GM21737 (cell line): ENCODE data around the gene FSHR.

Experiments used
- ATAC-seq: cut with Tn5 transposase; IDR thresholded peaks from one replicate; pipeline ENCODE4 v1.9.1; 2021; ENCODE audit warnings: mild to moderate bottlenecking, moderate library complexity; ENCODE audit not compliant: unreplicated experiment

The FSHR gene

GRCh38 chr2:49122107-49122506 lies 32.2 kb downstream of the FSHR start:
- ATAC-seq = no peak

GRCh38 chr2:49113046-49113445 lies 41.3 kb downstream of the FSHR start:
- no peak for ATAC-seq

- no peak for ATAC-seq
Observed at GRCh38 chr2:49111456-49111855, 42.9 kb downstream of the FSHR start.

- ATAC-seq = no peak
Observed at GRCh38 chr2:49111006-49111405, 43.3 kb downstream of the FSHR start.

GRCh38 chr2:49110571-49110970 lies 43.7 kb downstream of the FSHR start:
- no peak for ATAC-seq

GRCh38 chr2:49108851-49109250 lies 45.5 kb downstream of the FSHR start:
- no peak for ATAC-seq

- ATAC-seq = no peak
Observed at GRCh38 chr2:49108436-49108835, 45.9 kb downstream of the FSHR start.

GRCh38 chr2:49105506-49105905 lies 48.8 kb downstream of the FSHR start:
- ATAC-seq = no peak

- no peak for ATAC-seq
Observed at GRCh38 chr2:49102146-49102545, 52.2 kb downstream of the FSHR start.

GRCh38 chr2:49080681-49081080 lies 73.6 kb downstream of the FSHR start:
- ATAC-seq = no peak

- ATAC-seq = no peak
Observed at GRCh38 chr2:49070716-49071115, 83.6 kb downstream of the FSHR start.

- ATAC-seq = no peak
Observed at GRCh38 chr2:49069829-49070228, 84.5 kb downstream of the FSHR start.

GRCh38 chr2:49068613-49069012 lies 85.7 kb downstream of the FSHR start:
- no peak for ATAC-seq

- no peak for ATAC-seq
Observed at GRCh38 chr2:49067971-49068370, 86.3 kb downstream of the FSHR start.

- no peak for ATAC-seq
Observed at GRCh38 chr2:49053156-49053555, 101.2 kb downstream of the FSHR start.

- ATAC-seq = no peak
Observed at GRCh38 chr2:49050265-49050664, 104.0 kb downstream of the FSHR start.

GRCh38 chr2:49049161-49049560 lies 105.2 kb downstream of the FSHR start:
- no peak for ATAC-seq

- no peak for ATAC-seq
Observed at GRCh38 chr2:49045083-49045482, 109.2 kb downstream of the FSHR start.

- no peak for ATAC-seq
Observed at GRCh38 chr2:49044350-49045079, 109.8 kb downstream of the FSHR start.

- ATAC-seq = no peak
Observed at GRCh38 chr2:49043405-49043982, 110.8 kb downstream of the FSHR start.

GRCh38 chr2:49042488-49042887 lies 111.8 kb downstream of the FSHR start:
- ATAC-seq = no peak

GRCh38 chr2:49041061-49041460 lies 113.3 kb downstream of the FSHR start:
- no peak for ATAC-seq

GRCh38 chr2:49037197-49037596 lies 117.1 kb downstream of the FSHR start:
- no peak for ATAC-seq
